Panc1 (cell line): ENCODE results near the gene PCF11.

Experiments
- POLR2AphosphoS5 ChIP-seq: IDR thresholded peaks from 2 replicates; pipeline ENCODE4 v1.6.1; 2012; ENCODE audit warnings: mild to moderate bottlenecking, low read depth, low read length, moderate library complexity
- REST ChIP-seq, 2 experiments: IDR thresholded peaks; 2 replicates each; pipeline ENCODE4 v1.6.1; 2011 to 2012; ENCODE audit warnings: low read depth in 2 of 2, control low read depth in 1 of 2, low read length in 1 of 2, mild to moderate bottlenecking in 1 of 2, moderate library complexity in 1 of 2; ENCODE audit not compliant: insufficient read depth in 1 of 2
- SIN3A ChIP-seq: IDR thresholded peaks from 2 replicates; pipeline ENCODE4 v1.6.1; 2012; ENCODE audit warnings: low read depth, mild to moderate bottlenecking, low read length, moderate library complexity, borderline replicate concordance; ENCODE audit not compliant: insufficient read depth
- TF ChIP-seq, protein P1 (sequence below): fragments of 450-650 bp; IDR thresholded peaks from 2 replicates; pipeline ENCODE4 v1.5.1; 2017; ENCODE audit warnings: mild to moderate bottlenecking

DNA sequence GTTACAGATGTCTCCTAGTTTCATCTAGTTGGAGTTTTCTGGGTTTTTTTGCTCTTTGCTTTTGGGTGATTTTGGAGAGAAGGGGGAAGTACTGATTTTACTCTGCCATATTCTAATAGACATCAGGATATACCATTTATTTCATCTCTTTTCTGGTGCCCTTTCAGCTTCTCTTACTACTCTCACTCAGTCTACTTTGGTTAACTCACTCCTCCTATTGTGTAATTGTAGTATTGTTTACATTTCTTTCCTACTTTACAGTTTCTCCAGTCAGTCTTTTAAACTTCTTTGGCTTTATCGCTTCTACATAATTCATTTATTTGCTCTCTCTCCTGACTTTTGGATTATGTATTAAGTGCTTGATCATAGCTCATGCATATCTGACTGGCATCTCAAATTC lies 43.1 kb downstream of the PCF11 start:
- TF ChIP-seq, protein P1, sequence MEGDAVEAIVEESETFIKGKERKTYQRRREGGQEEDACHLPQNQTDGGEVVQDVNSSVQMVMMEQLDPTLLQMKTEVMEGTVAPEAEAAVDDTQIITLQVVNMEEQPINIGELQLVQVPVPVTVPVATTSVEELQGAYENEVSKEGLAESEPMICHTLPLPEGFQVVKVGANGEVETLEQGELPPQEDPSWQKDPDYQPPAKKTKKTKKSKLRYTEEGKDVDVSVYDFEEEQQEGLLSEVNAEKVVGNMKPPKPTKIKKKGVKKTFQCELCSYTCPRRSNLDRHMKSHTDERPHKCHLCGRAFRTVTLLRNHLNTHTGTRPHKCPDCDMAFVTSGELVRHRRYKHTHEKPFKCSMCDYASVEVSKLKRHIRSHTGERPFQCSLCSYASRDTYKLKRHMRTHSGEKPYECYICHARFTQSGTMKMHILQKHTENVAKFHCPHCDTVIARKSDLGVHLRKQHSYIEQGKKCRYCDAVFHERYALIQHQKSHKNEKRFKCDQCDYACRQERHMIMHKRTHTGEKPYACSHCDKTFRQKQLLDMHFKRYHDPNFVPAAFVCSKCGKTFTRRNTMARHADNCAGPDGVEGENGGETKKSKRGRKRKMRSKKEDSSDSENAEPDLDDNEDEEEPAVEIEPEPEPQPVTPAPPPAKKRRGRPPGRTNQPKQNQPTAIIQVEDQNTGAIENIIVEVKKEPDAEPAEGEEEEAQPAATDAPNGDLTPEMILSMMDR = no peak
- TF ChIP-seq SIN3A (no peak), POLR2AphosphoS5 (no peak), REST (IDR thresholded peaks at IDR 0.05; ENCODE audit: insufficient read depth in 1 of 2, low read depth in 2 of 2, low read length in 1 of 2) (no peak)
